ENCODE measurements around the gene HMCN2.

HMCN2 gene

DNA sequence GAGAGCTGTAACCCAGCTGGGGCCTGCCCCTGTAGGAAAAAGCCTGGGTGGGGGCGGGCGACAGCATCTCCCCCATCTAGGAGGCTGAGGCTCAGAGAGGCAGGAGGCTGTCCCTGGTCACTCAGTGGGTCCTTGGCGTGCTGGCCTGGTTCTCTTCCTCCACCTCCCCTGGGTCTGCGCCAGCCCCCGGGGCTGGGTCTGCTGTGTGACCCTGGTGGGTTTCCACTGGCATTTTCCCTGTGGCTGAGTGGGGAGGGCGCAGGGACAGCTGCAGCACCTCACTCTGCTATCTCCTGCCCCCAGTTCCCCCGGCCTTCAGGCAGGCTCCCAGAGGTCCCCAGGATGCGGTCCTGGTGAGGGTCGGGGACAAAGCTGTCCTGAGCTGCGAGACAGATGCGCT lies 119.7 kb downstream of the HMCN2 start:
- TF ChIP-seq, protein P1, sequence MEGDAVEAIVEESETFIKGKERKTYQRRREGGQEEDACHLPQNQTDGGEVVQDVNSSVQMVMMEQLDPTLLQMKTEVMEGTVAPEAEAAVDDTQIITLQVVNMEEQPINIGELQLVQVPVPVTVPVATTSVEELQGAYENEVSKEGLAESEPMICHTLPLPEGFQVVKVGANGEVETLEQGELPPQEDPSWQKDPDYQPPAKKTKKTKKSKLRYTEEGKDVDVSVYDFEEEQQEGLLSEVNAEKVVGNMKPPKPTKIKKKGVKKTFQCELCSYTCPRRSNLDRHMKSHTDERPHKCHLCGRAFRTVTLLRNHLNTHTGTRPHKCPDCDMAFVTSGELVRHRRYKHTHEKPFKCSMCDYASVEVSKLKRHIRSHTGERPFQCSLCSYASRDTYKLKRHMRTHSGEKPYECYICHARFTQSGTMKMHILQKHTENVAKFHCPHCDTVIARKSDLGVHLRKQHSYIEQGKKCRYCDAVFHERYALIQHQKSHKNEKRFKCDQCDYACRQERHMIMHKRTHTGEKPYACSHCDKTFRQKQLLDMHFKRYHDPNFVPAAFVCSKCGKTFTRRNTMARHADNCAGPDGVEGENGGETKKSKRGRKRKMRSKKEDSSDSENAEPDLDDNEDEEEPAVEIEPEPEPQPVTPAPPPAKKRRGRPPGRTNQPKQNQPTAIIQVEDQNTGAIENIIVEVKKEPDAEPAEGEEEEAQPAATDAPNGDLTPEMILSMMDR (IDR thresholded peaks at IDR 0.05; ENCODE audit: extremely low read depth, insufficient read depth, missing control alignments) = no peak
- in situ Hi-C loops (cut with MboI; ENCODE audit: low pct_unique_long_range_greater_than_20kb, low sequenced_read_pairs, unreplicated experiment) = no loop called here
- no peak for DNase-seq (ENCODE audit: low spot score)

DNA sequence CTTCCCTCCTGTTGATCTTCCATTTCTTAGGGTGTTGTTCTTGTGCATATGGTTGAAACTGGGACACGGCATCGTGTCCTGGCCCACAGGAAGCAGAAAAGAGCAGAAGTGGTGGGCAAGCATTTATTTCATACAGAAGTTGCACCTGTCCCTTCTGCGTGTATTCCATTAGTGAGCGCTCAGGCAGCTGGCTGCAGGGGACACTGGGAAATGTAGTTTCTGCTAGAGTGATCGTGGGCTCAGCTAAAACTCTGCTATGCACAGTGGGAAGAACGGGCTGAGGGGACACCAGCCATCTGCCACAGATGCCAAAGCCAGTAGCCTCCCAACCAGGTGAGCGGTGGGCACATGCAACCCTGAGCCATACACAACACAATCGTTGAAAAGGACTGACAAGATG lies 121.8 kb downstream of the HMCN2 start:
- in situ Hi-C loops (cut with MboI; ENCODE audit: low pct_unique_long_range_greater_than_20kb, low sequenced_read_pairs, unreplicated experiment) = no loop called here
- DNase-seq (ENCODE audit: low spot score) = no peak
- TF ChIP-seq, protein P1 (IDR thresholded peaks at IDR 0.05; ENCODE audit: extremely low read depth, insufficient read depth, missing control alignments) = no peak

DNA sequence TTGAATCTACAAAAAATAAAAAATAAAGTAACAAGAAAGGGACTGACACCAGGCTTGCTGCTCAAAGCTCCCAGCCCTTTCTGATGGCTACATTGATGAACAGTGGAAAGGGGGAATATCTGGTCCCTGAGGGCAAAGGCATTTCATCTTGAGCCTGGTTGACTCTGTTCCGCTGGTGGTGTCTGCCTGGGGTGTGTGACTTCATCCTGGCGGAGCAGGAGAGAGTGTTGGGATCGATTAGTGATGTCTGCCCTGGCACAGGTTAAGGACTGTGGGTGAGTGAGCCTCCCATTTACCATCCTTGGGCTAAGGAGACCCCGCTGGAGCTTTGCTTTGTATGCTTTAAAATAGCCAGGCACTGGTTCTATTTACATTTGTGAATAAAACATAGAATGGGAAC lies 122.3 kb downstream of the HMCN2 start:
- DNase-seq (ENCODE audit: low spot score) = no peak
- in situ Hi-C loops (cut with MboI; ENCODE audit: low pct_unique_long_range_greater_than_20kb, low sequenced_read_pairs, unreplicated experiment) = no loop called here
- TF ChIP-seq, protein P1 (IDR thresholded peaks at IDR 0.05; ENCODE audit: extremely low read depth, insufficient read depth, missing control alignments) = no peak

DNA sequence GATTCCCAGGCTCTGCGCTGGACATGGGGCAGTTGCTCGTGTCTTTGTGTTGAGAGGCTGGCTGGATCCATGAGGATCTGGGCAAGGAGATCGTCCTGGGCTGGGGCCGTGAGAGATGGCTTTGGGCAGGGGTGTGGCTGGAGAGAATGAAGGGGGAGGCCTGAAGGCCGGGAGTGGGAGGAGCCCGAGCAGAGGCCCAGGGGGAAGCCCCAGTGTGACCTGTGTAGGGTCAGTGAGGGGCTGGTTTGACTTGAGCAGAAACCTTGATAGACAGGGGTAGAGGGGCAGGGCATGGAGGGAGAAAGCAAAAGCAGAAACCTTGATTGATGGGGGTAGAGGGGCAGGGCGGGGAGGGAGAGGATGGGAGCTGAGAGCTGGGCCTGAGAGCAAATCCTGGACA lies 124.8 kb downstream of the HMCN2 start:
- TF ChIP-seq, protein P1 (IDR thresholded peaks at IDR 0.05; ENCODE audit: extremely low read depth, insufficient read depth, missing control alignments) = no peak
- DNase-seq (ENCODE audit: low spot score) = no peak
- in situ Hi-C loops (cut with MboI; ENCODE audit: low pct_unique_long_range_greater_than_20kb, low sequenced_read_pairs, unreplicated experiment) = no loop called here

DNA sequence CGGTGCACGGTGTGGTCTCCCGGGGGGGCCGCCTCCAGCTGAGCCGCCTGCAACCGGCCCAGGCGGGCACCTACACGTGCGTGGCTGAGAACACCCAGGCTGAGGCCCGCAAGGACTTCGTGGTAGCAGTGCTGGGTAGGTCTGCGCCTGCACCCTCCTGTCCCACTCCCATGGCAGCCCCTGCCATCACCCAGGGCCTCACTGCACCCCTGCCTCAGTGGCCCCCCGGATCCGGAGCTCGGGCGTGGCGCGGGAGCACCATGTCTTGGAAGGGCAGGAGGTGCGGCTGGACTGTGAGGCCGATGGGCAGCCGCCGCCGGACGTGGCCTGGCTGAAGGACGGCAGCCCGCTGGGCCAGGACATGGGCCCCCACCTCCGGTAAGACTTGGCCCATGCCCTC lies 125.4 kb downstream of the HMCN2 start:
- TF ChIP-seq, protein P1 (IDR thresholded peaks at IDR 0.05; ENCODE audit: extremely low read depth, insufficient read depth, missing control alignments) = no peak
- in situ Hi-C loops (cut with MboI; ENCODE audit: low pct_unique_long_range_greater_than_20kb, low sequenced_read_pairs, unreplicated experiment) = no loop called here
- DNase-seq (ENCODE audit: low spot score) = no peak

DNA sequence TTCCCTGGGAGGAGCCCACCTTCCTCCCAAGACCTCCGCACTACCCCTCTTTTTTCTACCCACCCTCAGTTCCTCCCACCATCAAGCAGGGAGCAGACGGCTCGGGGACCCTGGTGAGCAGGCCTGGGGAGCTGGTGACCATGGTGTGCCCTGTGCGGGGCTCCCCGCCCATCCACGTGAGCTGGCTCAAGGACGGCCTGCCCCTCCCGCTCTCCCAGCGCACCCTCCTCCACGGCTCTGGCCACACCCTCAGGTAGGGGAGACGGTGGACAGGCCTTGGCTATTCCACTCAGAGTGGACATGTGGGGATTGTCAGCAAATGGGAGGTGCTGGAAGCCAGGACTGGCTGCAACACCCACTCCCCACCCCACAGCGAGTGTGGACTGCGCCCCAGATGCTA lies 126.3 kb downstream of the HMCN2 start:
- in situ Hi-C loops (cut with MboI; ENCODE audit: low pct_unique_long_range_greater_than_20kb, low sequenced_read_pairs, unreplicated experiment) = no loop called here
- no peak for DNase-seq (ENCODE audit: low spot score)
- TF ChIP-seq, protein P1 (IDR thresholded peaks at IDR 0.05; ENCODE audit: extremely low read depth, insufficient read depth, missing control alignments) = no peak

DNA sequence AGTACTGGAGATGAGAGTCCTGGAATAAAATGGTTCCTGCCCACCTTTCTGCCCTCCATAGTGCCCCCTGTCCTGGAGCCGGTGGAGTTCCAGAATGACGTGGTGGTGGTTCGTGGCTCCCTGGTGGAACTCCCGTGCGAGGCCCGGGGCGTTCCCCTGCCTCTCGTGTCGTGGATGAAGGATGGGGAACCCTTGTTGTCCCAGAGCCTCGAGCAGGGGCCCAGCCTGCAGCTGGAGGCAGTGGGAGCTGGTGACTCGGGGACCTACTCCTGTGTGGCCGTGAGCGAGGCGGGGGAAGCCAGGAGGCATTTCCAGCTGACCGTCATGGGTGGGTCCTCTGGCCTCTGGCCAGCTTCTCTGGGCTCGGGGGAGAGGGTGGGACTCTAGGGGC lies 128.1 kb downstream of the HMCN2 start:
- in situ Hi-C loops (cut with MboI; ENCODE audit: low pct_unique_long_range_greater_than_20kb, low sequenced_read_pairs, unreplicated experiment) = no loop called here
- TF ChIP-seq, protein P1 (IDR thresholded peaks at IDR 0.05; ENCODE audit: extremely low read depth, insufficient read depth, missing control alignments) = no peak
- no peak for DNase-seq (ENCODE audit: low spot score)

Measured in GM13977 (cell line).